ENCODE measurements around the gene SMIM28.
A peak's percentile ranks its signal among the peaks of the same experiment; 100 is the strongest.

GRCh38 chr6:138403324-138403800 lies 25.7 kb downstream of the SMIM28 start:
- TF ChIP-seq CTCF (tag by site-specific recombination; IDR thresholded peaks at IDR 0.05) (peak; percentile 88), BCL11A (tag by site-specific recombination; IDR thresholded peaks at IDR 0.05; ENCODE audit: low read depth) (no peak), ZNF830 (tag by site-specific recombination; IDR thresholded peaks at IDR 0.05; ENCODE audit: low read depth) (no peak)

All from HEK293 (cell line).